ENCODE data around the gene RGPD8.
"Not testable (repeated sequence)": the region's sequence is repeated elsewhere in the genome, so short reads cannot be mapped to it uniquely, and the experiment has no call there.

RGPD8 gene

GRCh38 chr2:112459372-112459771 is 25.9 kb upstream of the RGPD8 start:
- H3K27me3 ChIP-seq (ENCODE audit: insufficient read depth, low read depth): no peaks in the 10 kb centered on the region
- H3K4me2 ChIP-seq: no peak overlapping the region
- no peaks in the 10 kb centered on the region for H3K79me2 ChIP-seq (ENCODE audit: insufficient read depth, low read depth)
- no peak overlapping the region for H3K9ac ChIP-seq
- no peaks in the 10 kb centered on the region for H4K20me1 ChIP-seq (ENCODE audit: insufficient read depth)
- no peaks in the 10 kb centered on the region for H3K4me1 ChIP-seq (ENCODE audit: low read depth, poor library complexity, severe bottlenecking)
- no peak for TF ChIP-seq CTCF (conservative IDR thresholded peaks at IDR 0.05; ENCODE audit: low read depth, low read length)
- H3K36me3 ChIP-seq (ENCODE audit: insufficient read depth): no peaks in the 10 kb centered on the region
- no peak overlapping the region for H2AFZ ChIP-seq (ENCODE audit: low read depth)
- no peak overlapping the region for H3K27ac ChIP-seq
- H3K4me3 ChIP-seq (IDR thresholded peaks at IDR 0.05; ENCODE audit: insufficient read depth, low read depth, low read length): no peak overlapping the region

DNA sequence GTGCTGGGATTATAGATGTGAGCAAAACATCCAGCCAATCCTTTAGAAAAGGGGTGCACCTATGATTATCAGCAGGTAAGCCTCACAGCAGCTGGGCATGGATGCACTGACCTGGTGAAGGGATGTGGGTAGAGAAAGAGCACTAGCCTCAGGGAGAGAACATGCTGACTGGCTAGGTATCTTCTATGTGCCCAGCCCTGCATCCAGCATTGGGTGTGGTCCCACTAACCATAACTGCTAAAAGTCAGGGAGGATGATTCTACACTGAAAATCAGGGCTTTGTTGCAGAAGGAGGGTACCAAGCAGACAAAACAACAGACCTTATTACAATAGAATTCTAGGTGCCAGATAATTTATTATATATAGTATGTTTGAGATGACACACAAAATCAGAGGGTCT is 21.1 kb upstream of the RGPD8 start:
- Histone ChIP-seq H3K9ac (no peak overlapping the region), H3K4me1 (ENCODE audit: low read depth, poor library complexity, severe bottlenecking) (no peaks in the 10 kb centered on the region), H3K4me3 (IDR thresholded peaks at IDR 0.05; ENCODE audit: insufficient read depth, low read depth, low read length) (no peak overlapping the region), H3K27ac (no peak overlapping the region), H3K4me2 (no peak overlapping the region), H2AFZ (ENCODE audit: low read depth) (no peak overlapping the region), H4K20me1 (ENCODE audit: insufficient read depth) (no peaks in the 10 kb centered on the region), H3K36me3 (ENCODE audit: insufficient read depth) (no peaks in the 10 kb centered on the region), H3K27me3 (ENCODE audit: insufficient read depth, low read depth) (no peaks in the 10 kb centered on the region), H3K79me2 (ENCODE audit: insufficient read depth, low read depth) (no peaks in the 10 kb centered on the region)
- TF ChIP-seq CTCF (conservative IDR thresholded peaks at IDR 0.05; ENCODE audit: low read depth, low read length): no peak

DNA sequence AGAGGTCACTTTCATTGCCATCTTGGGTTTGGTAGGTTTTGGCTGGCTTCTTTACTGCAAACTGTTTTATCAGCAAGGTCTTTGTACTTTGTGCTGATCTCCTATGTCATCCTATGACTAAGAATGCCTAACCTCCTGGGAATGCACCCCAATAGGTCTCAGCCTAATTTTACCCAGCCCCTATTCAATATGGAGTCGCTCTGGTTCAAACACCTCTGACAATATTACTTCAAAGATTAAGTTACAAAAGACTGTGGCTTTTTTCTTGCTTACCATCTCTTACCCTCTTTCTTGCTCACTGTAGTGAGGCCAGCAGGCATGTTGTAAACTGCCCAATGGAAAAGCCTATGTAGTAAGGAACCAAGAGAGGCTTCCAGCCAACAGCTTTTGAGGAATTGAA is 17.9 kb upstream of the RGPD8 start:
- Histone ChIP-seq H4K20me1 (ENCODE audit: insufficient read depth) (no peaks in the 10 kb centered on the region), H3K4me2 (no peak overlapping the region), H3K4me1 (ENCODE audit: low read depth, poor library complexity, severe bottlenecking) (no peaks in the 10 kb centered on the region), H3K27ac (no peak overlapping the region), H3K4me3 (IDR thresholded peaks at IDR 0.05; ENCODE audit: insufficient read depth, low read depth, low read length) (no peak overlapping the region), H3K36me3 (ENCODE audit: insufficient read depth) (no peaks in the 10 kb centered on the region), H2AFZ (ENCODE audit: low read depth) (no peak overlapping the region), H3K27me3 (ENCODE audit: insufficient read depth, low read depth) (no peaks in the 10 kb centered on the region), H3K9ac (no peak overlapping the region), H3K79me2 (ENCODE audit: insufficient read depth, low read depth) (no peaks in the 10 kb centered on the region)
- TF ChIP-seq CTCF (conservative IDR thresholded peaks at IDR 0.05; ENCODE audit: low read depth, low read length): no peak

GRCh38 chr2:112449854-112450253 is 16.4 kb upstream of the RGPD8 start:
- no peaks in the 10 kb centered on the region for H3K27me3 ChIP-seq (ENCODE audit: insufficient read depth, low read depth)
- H3K27ac ChIP-seq: no peak overlapping the region
- no peak for TF ChIP-seq CTCF (conservative IDR thresholded peaks at IDR 0.05; ENCODE audit: low read depth, low read length)
- H3K4me2 ChIP-seq: no peak overlapping the region
- no peaks in the 10 kb centered on the region for H4K20me1 ChIP-seq (ENCODE audit: insufficient read depth)
- no peaks in the 10 kb centered on the region for H3K36me3 ChIP-seq (ENCODE audit: insufficient read depth)
- no peaks in the 10 kb centered on the region for H3K4me1 ChIP-seq (ENCODE audit: low read depth, poor library complexity, severe bottlenecking)
- H2AFZ ChIP-seq (ENCODE audit: low read depth): no peak overlapping the region
- no peak overlapping the region for H3K4me3 ChIP-seq (IDR thresholded peaks at IDR 0.05; ENCODE audit: insufficient read depth, low read depth, low read length)
- H3K9ac ChIP-seq: no peak overlapping the region
- no peaks in the 10 kb centered on the region for H3K79me2 ChIP-seq (ENCODE audit: insufficient read depth, low read depth)

DNA sequence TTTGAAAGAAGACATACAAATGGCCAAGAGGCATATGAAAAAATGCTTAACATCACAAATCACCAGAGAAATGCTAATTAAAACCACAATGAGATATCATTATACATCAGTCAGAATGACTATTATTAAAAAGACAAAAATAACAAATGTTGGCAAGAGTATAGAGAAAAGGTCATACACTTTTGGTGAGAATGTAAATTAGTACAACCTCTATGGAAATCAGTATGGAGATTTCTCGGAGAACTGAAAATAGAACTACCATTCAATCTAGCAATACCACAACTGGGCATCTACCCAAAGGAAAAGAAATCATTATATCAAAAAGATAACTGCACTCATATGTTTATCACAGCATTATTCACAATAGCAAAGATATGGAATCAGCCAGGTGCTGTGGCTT is 10.8 kb upstream of the RGPD8 start:
- H3K36me3 ChIP-seq (ENCODE audit: insufficient read depth); H3K4me3 ChIP-seq (IDR thresholded peaks at IDR 0.05; ENCODE audit: insufficient read depth, low read depth, low read length); H2AFZ ChIP-seq (ENCODE audit: low read depth); H3K9ac ChIP-seq; H4K20me1 ChIP-seq (ENCODE audit: insufficient read depth); H3K27me3 ChIP-seq (ENCODE audit: insufficient read depth, low read depth); H3K4me2 ChIP-seq; H3K27ac ChIP-seq; H3K79me2 ChIP-seq (ENCODE audit: insufficient read depth, low read depth); H3K4me1 ChIP-seq (ENCODE audit: low read depth, poor library complexity, severe bottlenecking): not testable (repeated sequence)

DNA sequence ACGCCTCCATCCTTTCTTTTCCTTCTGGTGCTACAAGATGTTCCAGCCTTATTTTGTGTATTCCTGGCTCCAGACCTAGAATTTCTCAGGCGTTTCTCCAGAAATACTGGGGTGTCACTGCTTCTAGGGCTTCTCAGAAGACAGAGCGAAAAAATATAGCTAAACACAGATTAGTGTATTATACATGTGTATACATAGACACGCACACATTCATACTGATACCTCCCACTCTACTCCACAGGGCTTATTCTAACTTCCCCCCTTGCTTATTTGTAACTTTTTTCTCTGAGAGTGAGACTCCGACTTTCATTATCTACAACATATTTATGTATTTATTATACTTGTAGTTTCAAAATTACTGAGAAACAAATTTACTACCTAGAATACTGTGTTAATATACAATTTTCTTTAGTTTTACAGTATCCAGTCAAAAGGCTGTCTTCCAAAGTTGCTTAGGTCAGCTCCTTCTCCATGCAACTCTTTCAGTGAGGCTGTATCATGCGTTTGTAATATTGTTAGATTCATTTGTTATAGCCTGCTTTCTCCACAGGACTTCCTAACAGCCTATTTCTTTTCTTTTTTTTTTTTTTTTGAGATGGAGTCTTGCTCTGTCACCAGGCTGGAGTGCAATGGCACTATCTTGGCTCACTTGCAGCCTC is 5.3 kb upstream of the RGPD8 start:
- H2AFZ ChIP-seq (ENCODE audit: low read depth); H4K20me1 ChIP-seq (ENCODE audit: insufficient read depth); H3K9ac ChIP-seq; H3K4me3 ChIP-seq (IDR thresholded peaks at IDR 0.05; ENCODE audit: insufficient read depth, low read depth, low read length); H3K27ac ChIP-seq; H3K4me2 ChIP-seq; H3K4me1 ChIP-seq (ENCODE audit: low read depth, poor library complexity, severe bottlenecking); H3K27me3 ChIP-seq (ENCODE audit: insufficient read depth, low read depth); H3K79me2 ChIP-seq (ENCODE audit: insufficient read depth, low read depth); H3K36me3 ChIP-seq (ENCODE audit: insufficient read depth): not testable (repeated sequence)

DNA sequence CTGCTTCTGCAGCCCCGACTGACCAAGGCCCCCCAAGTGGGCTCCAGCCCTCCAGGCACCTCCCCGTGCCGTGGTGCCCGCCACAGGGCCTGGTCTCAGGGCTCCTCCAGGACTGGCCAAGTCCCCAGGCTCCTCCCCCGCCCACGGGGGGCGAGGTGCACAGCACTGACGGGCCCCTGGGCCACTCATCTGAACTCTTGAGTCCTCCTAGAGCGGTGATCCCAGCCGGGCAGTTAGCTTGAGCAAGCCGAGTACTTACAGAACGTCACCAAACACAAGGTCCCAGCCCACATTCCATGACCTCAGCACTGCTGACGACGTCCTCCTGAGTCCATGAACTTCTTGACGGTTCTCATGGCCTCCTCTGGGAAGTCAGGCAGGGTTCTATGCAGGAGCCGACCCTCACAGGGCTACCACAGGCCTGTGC is 4.0 kb upstream of the RGPD8 start:
- not testable (repeated sequence) for H3K4me2 ChIP-seq; H2AFZ ChIP-seq (ENCODE audit: low read depth); H4K20me1 ChIP-seq (ENCODE audit: insufficient read depth); H3K27ac ChIP-seq; H3K27me3 ChIP-seq (ENCODE audit: insufficient read depth, low read depth); H3K4me3 ChIP-seq (IDR thresholded peaks at IDR 0.05; ENCODE audit: insufficient read depth, low read depth, low read length); H3K9ac ChIP-seq; H3K4me1 ChIP-seq (ENCODE audit: low read depth, poor library complexity, severe bottlenecking); H3K79me2 ChIP-seq (ENCODE audit: insufficient read depth, low read depth); H3K36me3 ChIP-seq (ENCODE audit: insufficient read depth)

Measured in KMS-11 (cell line).